ENCODE results near the gene ARMH4.

ARMH4 gene

DNA sequence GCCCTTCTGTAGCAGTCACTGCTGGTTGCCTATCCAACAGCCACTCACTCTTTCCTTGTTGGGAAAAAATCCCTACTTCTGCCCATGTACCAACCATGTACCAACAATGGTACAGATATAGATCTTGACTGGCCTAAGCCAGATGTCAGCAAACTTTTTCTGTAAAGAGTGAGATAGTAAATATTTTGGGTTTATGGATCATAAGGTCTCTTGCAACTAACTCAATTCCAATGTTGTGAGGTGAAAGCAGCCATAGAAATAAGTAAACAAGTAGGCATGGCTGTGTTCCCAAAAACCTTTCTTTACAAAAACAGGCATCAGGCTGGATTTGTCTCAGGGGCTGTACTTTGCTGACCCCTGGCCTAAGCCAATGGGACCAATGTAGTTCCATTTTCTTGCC is 73.5 kb downstream of the ARMH4 start:
- in situ Hi-C loops (cut with HindIII; ENCODE audit: low sequenced_read_pairs) = no loop called here

DNA sequence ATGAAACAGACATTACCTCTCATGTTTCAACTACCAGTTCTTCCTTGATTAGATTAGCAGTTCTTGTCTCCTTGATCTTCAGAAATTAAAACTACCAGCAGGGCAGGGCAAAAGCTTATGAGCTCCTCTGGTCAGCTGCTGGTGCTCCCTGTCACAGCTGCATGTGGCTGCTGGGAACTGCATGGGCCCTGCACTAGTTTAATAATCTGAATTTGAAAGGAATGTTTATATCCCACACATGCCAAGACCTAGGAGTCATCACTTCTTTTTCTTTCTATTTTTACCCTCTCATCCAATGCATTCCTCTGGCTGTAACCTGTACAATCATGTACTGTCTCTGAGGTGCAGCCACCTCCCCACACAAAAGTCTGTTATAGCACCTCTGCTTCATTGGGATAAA is 73.9 kb downstream of the ARMH4 start:
- TF ChIP-seq, protein P1, sequence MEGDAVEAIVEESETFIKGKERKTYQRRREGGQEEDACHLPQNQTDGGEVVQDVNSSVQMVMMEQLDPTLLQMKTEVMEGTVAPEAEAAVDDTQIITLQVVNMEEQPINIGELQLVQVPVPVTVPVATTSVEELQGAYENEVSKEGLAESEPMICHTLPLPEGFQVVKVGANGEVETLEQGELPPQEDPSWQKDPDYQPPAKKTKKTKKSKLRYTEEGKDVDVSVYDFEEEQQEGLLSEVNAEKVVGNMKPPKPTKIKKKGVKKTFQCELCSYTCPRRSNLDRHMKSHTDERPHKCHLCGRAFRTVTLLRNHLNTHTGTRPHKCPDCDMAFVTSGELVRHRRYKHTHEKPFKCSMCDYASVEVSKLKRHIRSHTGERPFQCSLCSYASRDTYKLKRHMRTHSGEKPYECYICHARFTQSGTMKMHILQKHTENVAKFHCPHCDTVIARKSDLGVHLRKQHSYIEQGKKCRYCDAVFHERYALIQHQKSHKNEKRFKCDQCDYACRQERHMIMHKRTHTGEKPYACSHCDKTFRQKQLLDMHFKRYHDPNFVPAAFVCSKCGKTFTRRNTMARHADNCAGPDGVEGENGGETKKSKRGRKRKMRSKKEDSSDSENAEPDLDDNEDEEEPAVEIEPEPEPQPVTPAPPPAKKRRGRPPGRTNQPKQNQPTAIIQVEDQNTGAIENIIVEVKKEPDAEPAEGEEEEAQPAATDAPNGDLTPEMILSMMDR (IDR thresholded peaks at IDR 0.05; ENCODE audit: low read depth, low read length, missing control alignments) = no peak
- peak; percentile 62 for DNase-seq (ENCODE audit: low read depth)
- no peak overlapping the region for H3K4me3 ChIP-seq (ENCODE audit: low read depth, low read length)
- in situ Hi-C loops (cut with HindIII; ENCODE audit: low sequenced_read_pairs) = no loop called here

More for the DNA sequence above, 73.5 kb downstream of the ARMH4 start:
- TF ChIP-seq, protein P1 (IDR thresholded peaks at IDR 0.05; ENCODE audit: low read depth, low read length, missing control alignments) = no peak
- H3K4me3 ChIP-seq (ENCODE audit: low read depth, low read length) = no peak overlapping the region
- DNase-seq (ENCODE audit: low read depth) = no peak

DNA sequence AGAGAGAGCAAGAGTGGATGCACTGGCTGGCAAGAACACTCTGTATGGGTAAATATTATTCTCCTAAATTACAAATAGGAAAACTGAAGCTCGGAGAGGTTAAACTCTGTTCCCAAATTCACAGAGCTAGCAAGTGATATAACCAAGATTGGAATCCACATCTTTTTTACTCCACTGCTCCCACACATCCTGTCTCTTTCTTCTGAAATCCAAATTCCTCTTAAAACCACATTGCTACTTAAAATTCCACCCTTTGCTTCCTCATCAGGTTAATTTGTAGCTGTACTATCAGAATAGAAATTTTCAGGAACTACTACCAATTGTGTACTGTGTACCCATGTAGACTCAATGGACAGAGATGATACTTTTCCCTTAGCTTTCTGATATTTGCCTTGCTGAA is 74.4 kb downstream of the ARMH4 start:
- DNase-seq (ENCODE audit: low read depth) = peak; percentile 31
- in situ Hi-C loops (cut with HindIII; ENCODE audit: low sequenced_read_pairs) = no loop called here

DNA sequence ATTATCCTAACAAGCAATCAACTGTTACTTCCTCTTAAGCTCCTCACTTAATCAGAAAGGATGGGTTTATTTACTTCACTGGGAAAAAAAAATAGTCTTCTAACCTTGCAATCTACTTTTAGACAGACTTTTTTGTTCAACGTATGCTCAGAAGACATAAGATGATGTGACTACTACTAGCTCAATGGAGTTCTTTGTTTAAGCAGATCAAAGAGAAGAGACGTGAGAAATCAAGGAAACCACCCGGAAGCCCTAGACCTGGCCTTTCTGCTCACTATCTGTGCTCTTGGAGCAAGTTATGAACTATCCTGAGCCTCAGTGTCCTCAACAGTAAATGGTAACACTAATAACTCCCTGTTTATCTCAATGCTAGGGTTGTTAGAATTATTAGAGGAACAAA is 78.5 kb downstream of the ARMH4 start:
- no peak for DNase-seq (ENCODE audit: low read depth)
- in situ Hi-C loops (cut with HindIII; ENCODE audit: low sequenced_read_pairs) = loop anchor here (25.0 kb wide), 1 partner anchor 586 kb away; the partner anchor contains the start of gene CCDC198
- no peak overlapping the region for H3K4me3 ChIP-seq (ENCODE audit: low read depth, low read length)
- TF ChIP-seq, protein P1 (IDR thresholded peaks at IDR 0.05; ENCODE audit: low read depth, low read length, missing control alignments) = no peak

More for the DNA sequence above, 74.4 kb downstream of the ARMH4 start:
- no peak overlapping the region for H3K4me3 ChIP-seq (ENCODE audit: low read depth, low read length)
- TF ChIP-seq, protein P1 (IDR thresholded peaks at IDR 0.05; ENCODE audit: low read depth, low read length, missing control alignments) = no peak

DNA sequence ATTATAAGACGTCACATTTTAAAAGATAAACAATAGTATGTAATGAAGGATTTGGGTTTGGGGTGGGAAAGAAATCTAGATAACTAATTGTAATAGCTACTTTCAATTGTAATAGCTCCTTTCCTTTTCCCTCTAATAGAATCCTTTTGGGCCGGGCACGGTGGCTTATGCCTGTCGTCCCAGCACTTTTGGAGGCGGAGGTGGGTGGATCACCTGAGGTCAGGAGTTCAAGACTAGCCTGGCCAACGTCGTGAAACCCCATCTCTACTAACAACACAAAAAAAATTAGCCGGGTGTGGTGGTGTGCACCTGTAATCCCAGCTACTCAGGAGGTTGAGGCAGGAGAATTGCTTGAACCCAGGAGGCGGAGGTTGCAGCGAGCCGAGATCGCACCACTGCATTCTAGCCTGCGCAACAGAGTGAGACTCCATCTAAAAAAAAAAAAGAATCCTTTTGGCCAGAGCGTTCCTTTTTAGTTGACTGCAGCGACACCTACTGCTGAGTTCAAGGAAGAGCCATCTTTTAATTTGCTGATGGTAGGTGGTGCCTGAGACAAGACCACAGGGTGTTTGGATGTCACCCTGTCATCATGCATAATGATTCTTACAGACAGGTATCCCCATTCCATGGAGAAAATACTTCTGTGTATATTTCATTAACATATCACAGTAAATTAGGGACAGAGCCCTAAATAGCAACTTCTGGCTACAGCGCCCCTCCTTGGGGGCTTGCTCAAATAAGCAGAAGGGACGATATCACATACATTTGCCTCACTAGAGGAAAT is 79.5 kb downstream of the ARMH4 start:
- DNase-seq (ENCODE audit: low read depth) = peak; percentile 53
- in situ Hi-C loops (cut with HindIII; ENCODE audit: low sequenced_read_pairs) = loop anchor here (25.0 kb wide), 1 partner anchor 585 kb away; the partner anchor contains the start of gene CCDC198
- H3K4me3 ChIP-seq (ENCODE audit: low read depth, low read length) = no peak overlapping the region

DNA sequence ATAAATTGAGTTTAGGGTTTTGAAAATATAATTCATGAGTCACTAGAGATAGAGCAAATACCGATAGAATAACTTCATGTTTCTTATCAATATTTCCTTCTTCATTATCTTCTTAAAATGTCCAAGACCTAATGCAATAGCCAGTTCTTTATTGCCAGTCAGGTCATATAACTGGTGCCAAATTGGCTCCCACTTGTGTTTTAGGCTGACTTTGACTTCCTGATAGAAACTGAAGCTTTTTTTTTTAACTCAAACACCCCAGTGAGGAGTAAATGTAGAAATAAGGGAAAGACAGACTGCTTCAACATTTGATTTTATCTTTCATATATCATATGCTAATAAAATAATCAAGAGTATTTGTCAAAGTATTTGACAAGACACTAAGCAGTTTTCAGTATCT is 80.7 kb downstream of the ARMH4 start:
- in situ Hi-C loops (cut with HindIII; ENCODE audit: low sequenced_read_pairs) = loop anchor here (25.0 kb wide), 1 partner anchor 584 kb away; the partner anchor contains the start of gene CCDC198
- no peak overlapping the region for H3K4me3 ChIP-seq (ENCODE audit: low read depth, low read length)
- TF ChIP-seq, protein P1 (IDR thresholded peaks at IDR 0.05; ENCODE audit: low read depth, low read length, missing control alignments) = no peak
- no peak for DNase-seq (ENCODE audit: low read depth)

More for the DNA sequence above, 79.5 kb downstream of the ARMH4 start:
- TF ChIP-seq, protein P1 (IDR thresholded peaks at IDR 0.05; ENCODE audit: low read depth, low read length, missing control alignments) = peak; percentile 70

Data from astrocyte of the cerebellum (primary cell).